Breast epithelium (tissue), 4 donors: ENCODE data around the gene RAB28. TPM values are rescaled to one million over a fixed set of nuclear protein-coding genes. Genes with fewer than 3 reads are reported as not detected.

Experiments
- DNase-seq, 2 donors: peaks; one replicate each; pipeline ENCODE4 v3.0.0-alpha.2; 2019; ENCODE audit warnings: low spot score in 2 of 2
- H3K27ac ChIP-seq, 2 donors: fragments of 200-600 bp; sonication (generic) in 1 of 2; one replicate each; pipeline ENCODE4 v1.5.1; 2016 to 2019; ENCODE audit warnings: mild to moderate bottlenecking in 1 of 2
- H3K27me3 ChIP-seq, 2 donors: fragments of 200-600 bp; sonication (generic) in 1 of 2; one replicate each; pipeline versions ENCODE4 v1.5.1 to v1.6.0; 2017 to 2019; ENCODE audit warnings: control low read depth in 1 of 2, mild to moderate bottlenecking in 1 of 2
- H3K36me3 ChIP-seq: fragments of 200-600 bp; one replicate; pipeline ENCODE4 v1.5.1; 2019
- H3K4me1 ChIP-seq, 2 donors: fragments of 200-600 bp; sonication (generic); one replicate each; pipeline ENCODE4 v1.5.1; 2016 to 2019; ENCODE audit warnings: control low read depth in 1 of 2
- H3K4me3 ChIP-seq, 3 donors: fragments of 200-600 bp; sonication (generic); 1 replicate in 2 of 3; 2 replicates in 1 of 3; pipeline ENCODE4 v1.5.1; 2016 to 2019; ENCODE audit warnings: mild to moderate bottlenecking in 3 of 3, moderate library complexity in 2 of 3
- H3K9me3 ChIP-seq, 2 donors: fragments of 200-600 bp; sonication (generic) in 1 of 2; one replicate each; pipeline ENCODE4 v1.5.1; 2016 to 2019; ENCODE audit warnings: control low read depth in 1 of 2
- CTCF ChIP-seq, 3 donors: fragments of 450-650 bp; IDR thresholded peaks; one replicate each; pipeline ENCODE4 v1.5.1; 2016 to 2017; ENCODE audit warnings: antibody characterized with exemption in 3 of 3, mild to moderate bottlenecking in 3 of 3, moderate library complexity in 3 of 3
- POLR2A ChIP-seq: fragments of 450-650 bp; IDR thresholded peaks from one replicate; pipeline ENCODE4 v1.6.1; 2016; ENCODE audit warnings: antibody characterized with exemption, mild to moderate bottlenecking, moderate library complexity
- POLR2AphosphoS5 ChIP-seq, 3 donors: sonication (generic); formaldehyde crosslinking; IDR thresholded peaks; one replicate each; pipeline ENCODE4 v1.6.1; 2017; ENCODE audit warnings: antibody characterized with exemption in 3 of 3
- intact Hi-C: fragments of 100-400 bp; cut with DNase I; formaldehyde crosslinking; loops from one replicate; pipeline ENCODE4 v1.15.1; 2023; ENCODE audit warnings: low total_unique reads
- total RNA-seq, 3 donors: library from RNA; depleted of rRNA; stranded (reverse); fragments of >200 nt; gene quantifications; one replicate each; pipeline ENCODE4 v1.1.0, GENCODE V29; 2016

The RAB28 gene
- 10 to 100 TPM; 21.9 to 27.8 (median 24.3) TPM for total RNA-seq

GRCh38 chr4:13484122-13484748, at the start of gene RAB28:
Gene RAB28 (minus strand): TSS chr4:13484340.
- intact Hi-C loops = no loop called here

GRCh38 chr4:13531625-13531998, 47.5 kb upstream of the RAB28 start:
- TF ChIP-seq POLR2A (no peak), POLR2AphosphoS5 (IDR thresholded peaks at IDR 0.05) (no peak), CTCF (IDR thresholded peaks at IDR 0.05) (no peak)
- peaks cover 2 to 100% of the 10 kb centered on the region in 2 donors for H3K27me3 ChIP-seq
- no peak overlapping the region for H3K27ac ChIP-seq

More at GRCh38 chr4:13484122-13484748, at the start of gene RAB28:
- Histone ChIP-seq H3K4me1 (no peaks in the 10 kb centered on the region), H3K27ac (peak within 1 kb of the TSS; percentile 91 to 93), H3K36me3 (no peaks in the 10 kb centered on the region), H3K4me3 (peak within 1 kb of the TSS; percentile 66 to 98 (median 86)), H3K9me3 (no peaks in the 10 kb centered on the region), H3K27me3 (peaks cover 0 to 7% of the 10 kb centered on the region in 2 donors)
- TF ChIP-seq POLR2AphosphoS5 (IDR thresholded peaks at IDR 0.05) = peak in 2 of 3 donors; percentile 73 to 74
- no peak for TF ChIP-seq POLR2A
- no peak for TF ChIP-seq CTCF (IDR thresholded peaks at IDR 0.05)
- peak; percentile 89 for DNase-seq

GRCh38 chr4:13530823-13531624, 46.9 kb upstream of the RAB28 start:
- TF ChIP-seq POLR2A (no peak), POLR2AphosphoS5 (IDR thresholded peaks at IDR 0.05) (no peak), CTCF (IDR thresholded peaks at IDR 0.05) (no peak)
- Histone ChIP-seq H3K4me1 (no peaks in the 10 kb centered on the region), H3K4me3 (no peak overlapping the region), H3K9me3 (no peaks in the 10 kb centered on the region), H3K36me3 (no peaks in the 10 kb centered on the region), H3K27me3 (peaks cover 2 to 100% of the 10 kb centered on the region in 2 donors), H3K27ac (no peak overlapping the region)
- intact Hi-C loops = no loop called here
- no peak for DNase-seq

More at GRCh38 chr4:13531625-13531998, 47.5 kb upstream of the RAB28 start:
- DNase-seq = no peak
- H3K9me3 ChIP-seq = no peaks in the 10 kb centered on the region
- intact Hi-C loops = no loop called here
- H3K4me1 ChIP-seq = no peaks in the 10 kb centered on the region
- H3K4me3 ChIP-seq = no peak overlapping the region
- no peaks in the 10 kb centered on the region for H3K36me3 ChIP-seq

- TF ChIP-seq CTCF (IDR thresholded peaks at IDR 0.05) (no peak), POLR2A (no peak), POLR2AphosphoS5 (IDR thresholded peaks at IDR 0.05) (no peak)
- no peak overlapping the region for H3K4me3 ChIP-seq
- H3K9me3 ChIP-seq = peaks cover 7 to 10% of the 10 kb centered on the region in 2 donors
- H3K27ac ChIP-seq = no peak overlapping the region
- DNase-seq = no peak
- H3K27me3 ChIP-seq = peaks cover 2 to 100% of the 10 kb centered on the region in 2 donors
- H3K36me3 ChIP-seq = no peaks in the 10 kb centered on the region
- no peaks in the 10 kb centered on the region for H3K4me1 ChIP-seq
- intact Hi-C loops = no loop called here
Measured at GRCh38 chr4:13529128-13529919, 45.2 kb upstream of the RAB28 start.
